Measurements from ENCODE around the gene CACUL1. TPM values are rescaled to one million over a fixed set of nuclear protein-coding genes. Genes with fewer than 3 reads are reported as not detected.

Gene CACUL1
- 48.2 TPM for total RNA-seq

DNA sequence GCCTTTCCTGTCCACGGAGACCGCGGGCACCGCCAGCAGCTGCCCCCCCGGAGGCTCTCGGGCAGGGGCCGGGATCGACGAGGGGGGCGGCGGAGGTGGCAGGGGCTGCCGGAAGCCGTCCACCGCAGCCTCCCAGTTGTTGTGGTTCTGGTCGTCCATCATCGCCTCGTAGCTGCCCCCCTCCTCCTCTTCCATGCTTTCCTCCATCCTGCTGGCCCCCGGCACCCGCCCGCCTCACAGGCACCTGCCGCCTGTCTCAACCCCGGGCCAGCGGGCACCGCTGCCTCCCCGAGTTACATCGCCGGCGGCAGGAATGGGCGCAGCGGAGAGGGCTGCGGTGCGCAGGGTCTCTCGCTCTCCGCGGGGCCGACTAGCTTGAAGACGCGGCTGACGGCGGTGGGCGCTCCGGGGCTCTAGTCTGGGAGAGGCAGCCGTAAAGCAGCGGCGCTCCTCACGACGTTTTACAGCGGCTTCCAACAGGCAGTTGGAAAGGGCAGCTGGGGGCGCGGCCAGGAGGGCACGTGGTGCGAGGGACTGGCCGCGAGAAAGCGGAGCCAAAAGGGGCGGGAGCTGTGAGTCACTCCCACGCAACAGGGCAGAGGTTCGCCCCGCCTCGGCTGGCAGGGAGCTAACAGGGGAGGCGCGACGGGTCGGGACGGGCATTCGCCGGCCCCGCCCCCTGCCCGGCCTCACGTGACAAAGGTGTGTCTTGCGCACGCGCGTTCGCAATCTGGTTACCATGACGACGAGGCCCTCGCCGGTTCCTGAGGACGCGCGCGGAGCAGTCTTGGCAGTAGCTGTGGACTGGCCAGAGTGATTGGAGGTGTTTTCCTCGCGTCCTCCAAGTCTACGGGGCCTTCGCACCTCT, at the start of gene CACUL1:
Gene CACUL1, minus strand, starts transcription at position 415 of the 868 bp plus-strand sequence. Its CDS starts 208 bp downstream, at position 207.

Other genes with a start within 250 kb of the CACUL1 start
- gene PRLHR, start 159.3 kb downstream of the CACUL1 start, total RNA-seq: not detected

All from camera-type eye (tissue), 1 donor.